ENCODE results near the gene CLK4. TPM values are rescaled to one million over a fixed set of nuclear protein-coding genes. Genes with fewer than 3 reads are reported as not detected.

The CLK4 gene
- 10 to 100 TPM; 16.7 to 23.1 (median 21.2) TPM for total RNA-seq

GRCh38 chr5:178626484-178627258 lies at the start of gene CLK4:
Gene CLK4, minus strand, starts transcription at chr5:178627050. Its CDS starts 3,634 bp downstream, at chr5:178623416.
- peaks cover 14% of the 10 kb centered on the region for H3K36me3 Mint-ChIP-seq (ENCODE audit: insufficient read depth)
- H3K27me3 Mint-ChIP-seq (ENCODE audit: low read depth): no peaks in the 10 kb centered on the region
- DNase-seq: peak; percentile 96
- H3K4me1 Mint-ChIP-seq (ENCODE audit: low read depth): peaks cover 39% of the 10 kb centered on the region
- ATAC-seq: peak; percentile 88
- H3K9me3 Mint-ChIP-seq: no peaks in the 10 kb centered on the region
- H3K4me3 Mint-ChIP-seq: peak within 1 kb of the TSS; percentile 97

GRCh38 chr5:178675922-178676321 lies 49.1 kb upstream of the CLK4 start:
- no peaks in the 10 kb centered on the region for H3K4me1 Mint-ChIP-seq (ENCODE audit: low read depth)
- H3K27me3 Mint-ChIP-seq (ENCODE audit: low read depth): peaks cover 8% of the 10 kb centered on the region
- no peak for ATAC-seq
- no peaks in the 10 kb centered on the region for H3K9me3 Mint-ChIP-seq
- no peak for DNase-seq
- no peaks in the 10 kb centered on the region for H3K36me3 Mint-ChIP-seq (ENCODE audit: insufficient read depth)
- H3K4me3 Mint-ChIP-seq: no peak overlapping the region

DNA sequence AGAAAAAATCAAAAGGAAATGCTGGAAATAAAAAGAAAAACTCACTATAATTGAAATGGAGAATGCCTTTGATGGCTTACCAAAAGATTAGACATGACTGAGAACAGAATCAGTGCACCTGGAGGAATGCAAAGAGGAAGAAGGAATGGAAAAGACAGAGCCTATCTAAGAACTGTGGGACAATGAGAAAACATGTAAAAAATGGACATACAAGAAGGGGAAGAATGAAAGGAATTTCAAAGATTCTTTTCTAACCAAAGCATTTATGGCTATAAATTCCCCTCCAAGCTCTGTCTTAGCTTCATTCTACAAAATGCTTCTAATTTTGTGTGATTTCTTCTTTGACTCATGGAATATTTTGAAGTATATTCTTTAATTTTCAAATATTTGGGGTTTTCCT lies 47.5 kb upstream of the CLK4 start:
- Mint-ChIP-seq H3K36me3 (ENCODE audit: insufficient read depth) (no peaks in the 10 kb centered on the region), H3K9me3 (no peaks in the 10 kb centered on the region), H3K27me3 (ENCODE audit: low read depth) (peaks cover 5% of the 10 kb centered on the region), H3K4me3 (no peak overlapping the region), H3K4me1 (ENCODE audit: low read depth) (no peaks in the 10 kb centered on the region)
- no peak for DNase-seq
- ATAC-seq: no peak

DNA sequence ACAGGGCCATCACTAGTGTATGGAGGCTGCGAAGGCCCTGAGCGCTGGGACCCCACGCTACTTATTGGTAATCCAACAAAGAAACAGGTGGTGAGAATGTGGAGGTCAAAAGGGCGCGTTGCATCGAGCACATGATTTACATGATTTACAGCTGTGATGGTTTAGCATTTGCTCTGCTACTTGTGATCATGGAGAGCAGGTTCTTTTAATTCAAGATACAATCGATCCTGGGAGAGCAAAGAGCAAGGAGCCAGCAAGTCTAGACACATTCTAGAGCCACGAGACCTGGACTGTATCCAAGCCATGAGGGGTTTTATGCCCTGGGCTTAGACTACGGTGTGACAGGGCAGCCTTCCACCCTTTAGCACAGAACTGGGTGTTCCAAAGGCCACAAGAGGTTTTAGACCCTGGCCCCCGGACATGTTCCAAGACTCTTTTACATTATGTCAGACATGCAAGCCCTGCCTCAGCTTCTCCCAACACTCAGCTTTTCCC lies 47.0 kb upstream of the CLK4 start:
- DNase-seq: no peak
- no peak for ATAC-seq
- Mint-ChIP-seq H3K4me3 (no peak overlapping the region), H3K4me1 (ENCODE audit: low read depth) (no peaks in the 10 kb centered on the region), H3K27me3 (ENCODE audit: low read depth) (peaks cover 5% of the 10 kb centered on the region), H3K9me3 (no peaks in the 10 kb centered on the region), H3K36me3 (ENCODE audit: insufficient read depth) (no peaks in the 10 kb centered on the region)

- no peaks in the 10 kb centered on the region for H3K9me3 Mint-ChIP-seq
- ATAC-seq: no peak
- no peak overlapping the region for H3K4me3 Mint-ChIP-seq
- H3K36me3 Mint-ChIP-seq (ENCODE audit: insufficient read depth): no peaks in the 10 kb centered on the region
- DNase-seq: no peak
- no peaks in the 10 kb centered on the region for H3K4me1 Mint-ChIP-seq (ENCODE audit: low read depth)
- peaks cover 8% of the 10 kb centered on the region for H3K27me3 Mint-ChIP-seq (ENCODE audit: low read depth)
These were observed 45.8 kb upstream of the CLK4 start for GRCh38 chr5:178672630-178673029.

GRCh38 chr5:178671602-178672144 lies 44.8 kb upstream of the CLK4 start:
- ATAC-seq (no peak), DNase-seq (no peak)
- no peaks in the 10 kb centered on the region for H3K9me3 Mint-ChIP-seq
- no peaks in the 10 kb centered on the region for H3K36me3 Mint-ChIP-seq (ENCODE audit: insufficient read depth)
- H3K4me1 Mint-ChIP-seq (ENCODE audit: low read depth): no peaks in the 10 kb centered on the region
- peaks cover 7% of the 10 kb centered on the region for H3K27me3 Mint-ChIP-seq (ENCODE audit: low read depth)
- H3K4me3 Mint-ChIP-seq: no peak overlapping the region

- H3K4me3 Mint-ChIP-seq: no peak overlapping the region
- H3K4me1 Mint-ChIP-seq (ENCODE audit: low read depth): no peaks in the 10 kb centered on the region
- DNase-seq (no peak), ATAC-seq (no peak)
- no peaks in the 10 kb centered on the region for H3K9me3 Mint-ChIP-seq
- H3K36me3 Mint-ChIP-seq (ENCODE audit: insufficient read depth): no peaks in the 10 kb centered on the region
- H3K27me3 Mint-ChIP-seq (ENCODE audit: low read depth): peaks cover 7% of the 10 kb centered on the region
These were observed 43.6 kb upstream of the CLK4 start for GRCh38 chr5:178670351-178670885.

DNA sequence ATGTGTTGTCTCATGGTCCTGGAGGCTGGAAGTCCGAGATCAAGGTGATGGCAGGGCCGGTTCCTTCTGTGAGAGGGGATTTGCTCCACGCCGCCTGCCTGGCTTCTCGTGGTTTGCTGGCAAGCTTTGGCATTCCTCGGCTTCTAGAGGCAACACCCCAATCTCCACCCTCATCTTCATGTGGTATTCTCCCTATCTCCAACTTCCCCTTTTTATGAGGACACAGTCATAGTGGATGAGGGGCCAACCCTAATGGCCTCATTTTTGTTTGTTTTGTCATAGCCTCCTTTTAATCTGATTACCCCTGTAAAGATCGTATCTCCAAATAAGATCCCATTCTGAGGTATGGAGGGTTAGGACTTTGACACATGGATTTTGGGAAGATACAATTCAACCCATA lies 41.7 kb upstream of the CLK4 start:
- ATAC-seq: no peak
- H3K4me3 Mint-ChIP-seq: no peak overlapping the region
- no peaks in the 10 kb centered on the region for H3K36me3 Mint-ChIP-seq (ENCODE audit: insufficient read depth)

DNA sequence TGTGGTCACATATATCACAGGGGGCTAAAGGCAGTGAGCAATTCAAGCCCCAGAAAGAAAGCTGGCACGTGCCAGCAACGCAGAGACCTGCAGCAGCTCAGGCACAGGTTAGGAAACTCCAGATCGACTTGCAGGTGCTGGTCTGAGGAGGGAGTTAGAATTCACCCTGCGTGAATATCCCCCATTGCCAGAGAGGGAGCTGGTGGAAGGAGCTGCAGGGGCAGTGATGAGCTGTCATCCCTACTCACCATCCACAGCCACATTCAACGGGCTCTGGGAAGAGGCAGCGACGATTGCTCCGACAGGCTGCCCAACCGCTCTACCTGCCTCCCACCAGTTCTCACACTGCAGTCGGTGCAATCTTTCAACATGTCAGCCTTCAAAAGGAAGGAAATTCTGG lies 40.8 kb upstream of the CLK4 start:
- ATAC-seq (no peak), DNase-seq (no peak)
- Mint-ChIP-seq H3K4me1 (ENCODE audit: low read depth) (no peaks in the 10 kb centered on the region), H3K9me3 (no peaks in the 10 kb centered on the region), H3K4me3 (no peak overlapping the region), H3K27me3 (ENCODE audit: low read depth) (peaks cover 10% of the 10 kb centered on the region), H3K36me3 (ENCODE audit: insufficient read depth) (no peaks in the 10 kb centered on the region)

More for the DNA sequence above, 41.7 kb upstream of the CLK4 start:
- DNase-seq: no peak
- no peaks in the 10 kb centered on the region for H3K4me1 Mint-ChIP-seq (ENCODE audit: low read depth)
- H3K9me3 Mint-ChIP-seq: no peaks in the 10 kb centered on the region
- H3K27me3 Mint-ChIP-seq (ENCODE audit: low read depth): peaks cover 10% of the 10 kb centered on the region

- Mint-ChIP-seq H3K9me3 (no peaks in the 10 kb centered on the region), H3K4me1 (ENCODE audit: low read depth) (no peaks in the 10 kb centered on the region), H3K36me3 (ENCODE audit: insufficient read depth) (no peaks in the 10 kb centered on the region), H3K4me3 (no peak overlapping the region), H3K27me3 (ENCODE audit: low read depth) (peaks cover 10% of the 10 kb centered on the region)
- ATAC-seq (no peak), DNase-seq (no peak)
These were observed 40.3 kb upstream of the CLK4 start for GRCh38 chr5:178667101-178667500.

DNA sequence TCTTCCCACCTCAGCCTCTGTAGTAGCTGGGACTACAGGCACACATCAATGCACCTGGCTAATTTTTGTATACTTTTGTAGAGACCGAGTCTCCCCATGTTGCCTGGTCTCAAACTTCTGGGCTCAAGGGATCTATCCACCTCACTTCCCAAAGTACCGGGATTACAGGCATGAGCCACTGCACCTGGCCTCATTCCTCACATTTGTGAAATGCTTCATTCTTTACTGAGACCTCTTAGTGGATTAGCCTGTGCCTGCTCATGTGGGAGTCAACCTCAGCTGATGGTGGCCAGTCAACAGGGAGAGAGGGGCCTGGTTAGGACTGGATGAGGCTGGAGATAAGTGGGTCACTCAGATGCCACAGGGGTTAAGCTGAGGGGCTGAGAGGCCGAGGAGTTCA lies 37.3 kb upstream of the CLK4 start:
- Mint-ChIP-seq H3K4me3 (no peak overlapping the region), H3K9me3 (no peaks in the 10 kb centered on the region)

GRCh38 chr5:178662541-178662860 lies 35.7 kb upstream of the CLK4 start:
- Mint-ChIP-seq H3K36me3 (ENCODE audit: insufficient read depth) (no peaks in the 10 kb centered on the region), H3K9me3 (no peaks in the 10 kb centered on the region)

More for the DNA sequence above, 37.3 kb upstream of the CLK4 start:
- no peaks in the 10 kb centered on the region for H3K4me1 Mint-ChIP-seq (ENCODE audit: low read depth)
- ATAC-seq (no peak), DNase-seq (no peak)
- H3K36me3 Mint-ChIP-seq (ENCODE audit: insufficient read depth): no peaks in the 10 kb centered on the region
- peaks cover 6% of the 10 kb centered on the region for H3K27me3 Mint-ChIP-seq (ENCODE audit: low read depth)

DNA sequence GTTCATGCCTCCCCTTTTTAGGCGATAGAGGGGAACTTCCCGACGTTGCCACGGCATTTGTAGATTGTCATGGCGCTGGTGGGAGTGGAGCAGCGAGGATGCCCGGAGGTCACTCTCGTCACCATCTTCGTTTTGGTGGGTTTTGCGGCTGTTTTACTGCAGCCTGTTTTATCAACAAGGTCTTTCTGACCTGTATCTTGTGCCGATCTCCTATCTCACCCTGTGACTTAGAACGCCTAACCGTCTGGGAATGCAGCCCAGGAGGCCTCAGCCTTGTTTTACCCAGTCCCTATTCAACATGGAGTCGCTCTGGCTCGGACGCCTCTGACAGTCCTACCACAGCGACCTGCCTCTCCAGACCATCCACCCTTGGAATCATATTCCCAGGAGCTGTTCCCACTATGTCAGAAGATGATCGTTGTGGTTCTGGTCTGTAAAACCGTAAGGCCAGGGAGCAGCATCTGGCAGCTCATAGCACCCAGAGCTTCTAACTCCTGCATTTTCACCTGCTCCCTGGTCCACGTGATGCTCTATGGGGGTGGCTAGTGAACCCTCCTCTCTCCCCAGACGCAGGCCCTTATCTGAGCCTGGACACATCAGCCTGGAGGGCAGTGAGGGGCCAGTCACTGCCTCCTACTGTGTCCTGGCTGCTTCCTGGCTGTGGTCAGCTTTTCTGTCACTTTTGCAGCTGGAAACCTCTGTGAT lies 35.1 kb upstream of the CLK4 start:
- no peaks in the 10 kb centered on the region for H3K9me3 Mint-ChIP-seq
- peaks cover 9% of the 10 kb centered on the region for H3K27me3 Mint-ChIP-seq (ENCODE audit: low read depth)
- no peak overlapping the region for H3K4me3 Mint-ChIP-seq
- DNase-seq (no peak), ATAC-seq (no peak)
- H3K36me3 Mint-ChIP-seq (ENCODE audit: insufficient read depth): no peaks in the 10 kb centered on the region
- H3K4me1 Mint-ChIP-seq (ENCODE audit: low read depth): no peaks in the 10 kb centered on the region

More at GRCh38 chr5:178662541-178662860, 35.7 kb upstream of the CLK4 start:
- H3K4me3 Mint-ChIP-seq: no peak overlapping the region
- ATAC-seq (no peak), DNase-seq (no peak)
- H3K4me1 Mint-ChIP-seq (ENCODE audit: low read depth): no peaks in the 10 kb centered on the region
- peaks cover 6% of the 10 kb centered on the region for H3K27me3 Mint-ChIP-seq (ENCODE audit: low read depth)

DNA sequence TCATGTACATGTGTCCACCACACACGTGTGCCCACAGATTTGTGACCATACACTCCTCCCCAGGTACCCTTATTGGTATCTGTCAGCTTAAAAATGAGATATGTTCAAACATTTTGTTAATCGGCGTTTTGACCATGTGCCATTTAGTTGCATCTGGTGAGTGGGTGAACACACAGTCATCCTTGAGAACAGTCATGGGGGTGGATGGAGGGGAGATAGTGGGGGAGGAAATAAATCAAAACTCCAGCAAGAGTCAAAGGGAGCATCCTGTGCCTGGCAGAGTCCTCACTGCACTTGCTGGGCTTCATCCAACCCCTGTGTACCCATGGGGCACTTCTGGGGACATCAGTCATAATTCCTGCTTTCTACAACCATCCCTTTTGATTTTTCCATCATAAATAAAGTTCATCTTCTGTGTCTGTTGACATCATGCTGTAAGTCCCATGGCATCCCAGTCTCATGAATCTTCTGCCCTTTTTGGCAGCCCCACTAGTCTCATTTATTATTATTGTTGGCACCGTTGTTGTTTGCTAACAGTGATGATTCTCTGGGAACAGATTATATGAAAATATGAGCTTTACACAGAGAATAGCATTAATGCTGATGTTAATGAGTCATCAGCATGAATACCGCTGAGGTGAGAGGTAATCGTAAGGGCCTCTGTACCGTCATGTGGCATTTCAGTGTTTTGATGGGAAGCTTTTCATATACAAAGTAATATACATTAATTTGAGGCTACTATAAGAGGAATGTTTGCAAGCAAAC lies 24.4 kb upstream of the CLK4 start:
- Mint-ChIP-seq H3K9me3 (peaks cover 5% of the 10 kb centered on the region), H3K27me3 (ENCODE audit: low read depth) (no peaks in the 10 kb centered on the region), H3K4me1 (ENCODE audit: low read depth) (no peaks in the 10 kb centered on the region), H3K4me3 (no peak overlapping the region), H3K36me3 (ENCODE audit: insufficient read depth) (no peaks in the 10 kb centered on the region)
- no peak for DNase-seq
- no peak for ATAC-seq

Data from activated T-cell treated with anti-CD3 and anti-CD28 coated beads, Interleukin-2, amount 50 U/mL, for 4 hours (primary cell).